Head of caudate nucleus (tissue), 42 donors: ENCODE results near the gene COX7B2.

Experiments
- DNase-seq, 42 donors: peaks; one replicate each; pipeline versions ENCODE4 v3.0.0 to v3.0.0-alpha.2; 2020 to 2021; ENCODE audit warnings: mixed read lengths in 7 of 42
- intact Hi-C: fragments of 100-400 bp; cut with DNase I; formaldehyde crosslinking; loops from one replicate; pipeline ENCODE4 v1.15.0; 2022

Gene COX7B2

GRCh38 chr4:46793036-46793435 lies 116.0 kb downstream of the COX7B2 start:
- intact Hi-C loops: no loop called here
- DNase-seq: no peak

GRCh38 chr4:46781434-46782092 lies 127.5 kb downstream of the COX7B2 start:
- intact Hi-C loops: no loop called here

DNA sequence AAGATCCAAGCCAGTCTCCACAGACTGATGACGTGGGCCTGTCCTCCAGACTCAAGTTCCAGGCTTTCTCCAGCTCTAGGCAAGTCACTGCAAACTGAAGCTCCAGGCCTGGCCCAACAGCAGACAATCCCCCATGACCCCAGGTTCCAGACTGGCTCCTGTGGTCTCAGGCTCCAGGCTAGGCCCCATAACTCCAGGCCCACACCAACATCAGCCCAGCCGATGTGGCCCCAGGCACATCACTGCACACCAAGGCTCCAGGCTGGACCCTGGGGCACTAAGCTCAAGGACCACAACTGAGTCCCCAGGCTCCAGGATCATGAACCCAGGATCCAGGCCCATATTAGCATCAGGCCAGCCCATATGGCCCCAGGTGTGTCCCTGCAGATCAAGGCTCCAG lies 143.6 kb downstream of the COX7B2 start:
- DNase-seq: no peak
- intact Hi-C loops: no loop called here

More at GRCh38 chr4:46781434-46782092, 127.5 kb downstream of the COX7B2 start:
- DNase-seq: no peak

DNA sequence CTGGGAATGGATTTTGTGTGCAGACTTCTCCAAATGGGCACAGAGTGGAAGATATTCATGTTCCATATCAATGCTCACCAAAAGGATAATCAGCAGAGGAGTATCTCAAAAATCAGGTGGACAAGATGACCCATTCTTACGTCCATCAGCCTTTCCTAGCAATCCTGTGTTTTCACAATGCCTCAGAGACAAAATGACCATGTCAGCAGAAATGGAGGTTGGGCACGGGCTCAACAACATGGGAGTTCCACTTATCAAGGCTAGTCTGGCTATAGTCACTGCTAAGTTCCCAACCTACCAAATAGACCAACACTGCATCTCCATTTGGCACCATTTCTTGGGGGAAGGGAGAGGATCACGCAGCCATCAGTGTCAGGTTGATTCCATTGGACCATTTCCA lies 179.0 kb downstream of the COX7B2 start:
- intact Hi-C loops: no loop called here
- no peak for DNase-seq

DNA sequence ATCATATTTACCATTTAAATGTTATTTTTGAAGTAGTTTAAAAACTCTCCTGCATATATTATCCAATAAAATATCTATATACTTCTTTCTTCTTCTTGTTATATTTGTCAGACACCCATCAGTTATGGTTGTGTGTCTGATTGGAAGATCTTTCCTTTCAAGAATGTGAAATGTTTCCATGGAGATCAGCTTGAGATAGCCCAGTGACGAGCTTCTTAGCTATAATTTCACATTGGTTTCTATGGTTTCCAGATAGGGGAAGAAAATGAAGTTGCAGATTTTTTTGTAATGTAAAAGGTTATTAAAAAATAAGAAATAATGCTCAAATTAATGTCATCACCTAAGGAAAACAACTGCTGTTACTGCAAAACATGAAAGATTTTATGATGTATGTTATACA lies 189.0 kb downstream of the COX7B2 start:
- peak in 2 of 42 donors; percentile 4 to 27 for DNase-seq

GRCh38 chr4:46717950-46718349 lies 191.1 kb downstream of the COX7B2 start:
- intact Hi-C loops: no loop called here
- DNase-seq: no peak

More for the DNA sequence above, 189.0 kb downstream of the COX7B2 start:
- intact Hi-C loops: no loop called here

GRCh38 chr4:46715468-46715867 lies 193.6 kb downstream of the COX7B2 start:
- no peak for DNase-seq
- intact Hi-C loops: no loop called here

GRCh38 chr4:46698891-46699290 lies 210.2 kb downstream of the COX7B2 start:
- intact Hi-C loops: no loop called here
- no peak for DNase-seq
